ENCODE results near the gene LARP1. TPM values are rescaled to one million over a fixed set of nuclear protein-coding genes. Genes with fewer than 3 reads are reported as not detected.
"Not testable (repeated sequence)": the region's sequence is repeated elsewhere in the genome, so short reads cannot be mapped to it uniquely, and the experiment has no call there.

The LARP1 gene
- polyA plus RNA-seq, 4 donors, result 109 to 151 (median 135) TPM

- DNase-seq (ENCODE audit: low read depth in 4 of 4, low spot score in 3 of 4), result no peak
Observed at GRCh38 chr5:154819546-154819945, 64.4 kb downstream of the LARP1 start.

GRCh38 chr5:154820383-154820782, 65.2 kb downstream of the LARP1 start:
- DNase-seq (ENCODE audit: low read depth in 4 of 4, low spot score in 3 of 4), result no peak

- DNase-seq (ENCODE audit: low read depth in 4 of 4, low spot score in 3 of 4), result not testable (repeated sequence)
Observed at GRCh38 chr5:154822896-154823295, 67.7 kb downstream of the LARP1 start.

- no peak for DNase-seq (ENCODE audit: low read depth in 4 of 4, low spot score in 3 of 4)
Observed at GRCh38 chr5:154823605-154824004, 68.4 kb downstream of the LARP1 start.

- no peak for DNase-seq (ENCODE audit: low read depth in 4 of 4, low spot score in 3 of 4)
Observed at GRCh38 chr5:154824070-154824469, 68.9 kb downstream of the LARP1 start.

- no peak for DNase-seq (ENCODE audit: low read depth in 4 of 4, low spot score in 3 of 4)
Observed at GRCh38 chr5:154829181-154829588, 74.0 kb downstream of the LARP1 start.

- DNase-seq (ENCODE audit: low read depth in 4 of 4, low spot score in 3 of 4), result no peak
Observed at GRCh38 chr5:154829589-154830218, 74.5 kb downstream of the LARP1 start.

GRCh38 chr5:154830219-154830595, 75.0 kb downstream of the LARP1 start:
- no peak for DNase-seq (ENCODE audit: low read depth in 4 of 4, low spot score in 3 of 4)

GRCh38 chr5:154830596-154830995, 75.4 kb downstream of the LARP1 start:
- no peak for DNase-seq (ENCODE audit: low read depth in 4 of 4, low spot score in 3 of 4)

GRCh38 chr5:154831451-154831850, 76.3 kb downstream of the LARP1 start:
- DNase-seq (ENCODE audit: low read depth in 4 of 4, low spot score in 3 of 4), result no peak

GRCh38 chr5:154832804-154833203, 77.6 kb downstream of the LARP1 start:
- not testable (repeated sequence) for DNase-seq (ENCODE audit: low read depth in 4 of 4, low spot score in 3 of 4)

GRCh38 chr5:154834053-154834452, 78.9 kb downstream of the LARP1 start:
- no peak for DNase-seq (ENCODE audit: low read depth in 4 of 4, low spot score in 3 of 4)

- not testable (repeated sequence) for DNase-seq (ENCODE audit: low read depth in 4 of 4, low spot score in 3 of 4)
Observed at GRCh38 chr5:154835701-154836052, 80.5 kb downstream of the LARP1 start.

GRCh38 chr5:154836225-154836624, 81.0 kb downstream of the LARP1 start:
- no peak for DNase-seq (ENCODE audit: low read depth in 4 of 4, low spot score in 3 of 4)

- no peak for DNase-seq (ENCODE audit: low read depth in 4 of 4, low spot score in 3 of 4)
Observed at GRCh38 chr5:154837009-154837901, 82.1 kb downstream of the LARP1 start.

GRCh38 chr5:154840435-154841272, 85.5 kb downstream of the LARP1 start:
- DNase-seq (ENCODE audit: low read depth in 4 of 4, low spot score in 3 of 4), result no peak

GRCh38 chr5:154841273-154841661, 86.1 kb downstream of the LARP1 start:
- no peak for DNase-seq (ENCODE audit: low read depth in 4 of 4, low spot score in 3 of 4)

- no peak for DNase-seq (ENCODE audit: low read depth in 4 of 4, low spot score in 3 of 4)
Observed at GRCh38 chr5:154842689-154843530, 87.7 kb downstream of the LARP1 start.

- no peak for DNase-seq (ENCODE audit: low read depth in 4 of 4, low spot score in 3 of 4)
Observed at GRCh38 chr5:154844809-154845208, 89.6 kb downstream of the LARP1 start.

- no peak for DNase-seq (ENCODE audit: low read depth in 4 of 4, low spot score in 3 of 4)
Observed at GRCh38 chr5:154849264-154849785, 94.1 kb downstream of the LARP1 start.
